Epithelial cell of prostate (primary cell): ENCODE measurements around the gene CACNG8.

Experiments
- DNase-seq: peaks from one replicate; pipeline ENCODE4 v3.0.0-alpha.2; 2011; ENCODE audit warnings: low read depth, low spot score
- H3K27ac ChIP-seq: fragments of 450-650 bp; 2 replicates; pipeline ENCODE4 v1.5.1; 2017; ENCODE audit warnings: mild to moderate bottlenecking

Gene CACNG8

GRCh38 chr19:53991224-53992113 lies 28.7 kb downstream of the CACNG8 start, which contains the start of gene CACNG6:
TSS of gene CACNG6 (plus strand) at chr19:53991637. CDS start at chr19:53992878, 1,241 bp downstream.
- H3K27ac ChIP-seq: no peak within 1 kb of the TSS
- DNase-seq: no peak

DNA sequence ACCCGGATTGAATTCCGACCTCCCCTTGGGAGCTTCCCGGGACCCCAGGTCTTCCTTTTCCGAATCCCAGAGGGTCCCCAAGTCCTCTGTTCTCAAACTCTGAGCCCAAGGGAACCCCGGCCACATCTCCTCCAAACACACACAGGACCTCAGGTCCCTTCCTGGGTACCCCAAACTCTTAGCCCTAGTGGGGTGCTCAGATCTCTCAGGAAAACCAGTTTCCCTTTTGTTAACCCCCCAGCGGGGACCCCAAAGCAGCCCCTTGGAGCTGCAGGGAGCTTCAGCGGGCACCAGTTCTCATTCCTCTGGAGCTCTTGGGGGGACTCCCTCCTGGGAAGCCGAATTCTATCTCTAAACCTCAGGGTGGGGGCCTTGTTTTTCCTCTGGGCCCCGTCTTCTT lies 29.5 kb downstream of the CACNG8 start:
- DNase-seq: no peak
- H3K27ac ChIP-seq: no peak overlapping the region

- H3K27ac ChIP-seq: no peak overlapping the region
- no peak for DNase-seq
Observed at GRCh38 chr19:53992815-53993214, 30.1 kb downstream of the CACNG8 start.

DNA sequence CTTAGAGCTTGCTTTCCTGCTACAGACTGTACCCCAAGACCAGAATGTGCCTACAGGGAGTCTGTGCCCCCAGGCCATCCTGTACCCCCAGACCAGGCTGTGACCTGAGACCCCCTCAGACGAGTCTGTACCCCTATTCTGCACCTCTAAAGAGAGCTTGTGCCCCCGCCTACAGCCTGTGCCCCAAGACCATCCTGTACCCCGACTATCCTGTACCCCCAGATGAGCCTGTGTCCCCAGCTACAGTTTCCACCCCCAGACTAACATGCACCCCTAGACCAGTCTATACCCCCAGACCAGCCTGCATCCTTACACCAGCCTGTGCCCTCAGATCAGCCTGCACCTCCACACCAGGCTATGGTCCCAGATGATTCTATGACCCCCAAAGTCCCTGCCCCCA lies 30.7 kb downstream of the CACNG8 start:
- no peak for DNase-seq
- H3K27ac ChIP-seq: no peak overlapping the region

GRCh38 chr19:53994811-53995210 lies 32.1 kb downstream of the CACNG8 start:
- DNase-seq: no peak

GRCh38 chr19:53998223-53998622 lies 35.5 kb downstream of the CACNG8 start:
- no peak for DNase-seq
- H3K27ac ChIP-seq: no peak overlapping the region

More at GRCh38 chr19:53994811-53995210, 32.1 kb downstream of the CACNG8 start:
- no peak overlapping the region for H3K27ac ChIP-seq

- H3K27ac ChIP-seq: no peak overlapping the region
- DNase-seq: no peak
Observed at GRCh38 chr19:53999694-54000093, 37.0 kb downstream of the CACNG8 start.

GRCh38 chr19:54001496-54001895 lies 38.8 kb downstream of the CACNG8 start:
- H3K27ac ChIP-seq: no peak overlapping the region
- DNase-seq: no peak

DNA sequence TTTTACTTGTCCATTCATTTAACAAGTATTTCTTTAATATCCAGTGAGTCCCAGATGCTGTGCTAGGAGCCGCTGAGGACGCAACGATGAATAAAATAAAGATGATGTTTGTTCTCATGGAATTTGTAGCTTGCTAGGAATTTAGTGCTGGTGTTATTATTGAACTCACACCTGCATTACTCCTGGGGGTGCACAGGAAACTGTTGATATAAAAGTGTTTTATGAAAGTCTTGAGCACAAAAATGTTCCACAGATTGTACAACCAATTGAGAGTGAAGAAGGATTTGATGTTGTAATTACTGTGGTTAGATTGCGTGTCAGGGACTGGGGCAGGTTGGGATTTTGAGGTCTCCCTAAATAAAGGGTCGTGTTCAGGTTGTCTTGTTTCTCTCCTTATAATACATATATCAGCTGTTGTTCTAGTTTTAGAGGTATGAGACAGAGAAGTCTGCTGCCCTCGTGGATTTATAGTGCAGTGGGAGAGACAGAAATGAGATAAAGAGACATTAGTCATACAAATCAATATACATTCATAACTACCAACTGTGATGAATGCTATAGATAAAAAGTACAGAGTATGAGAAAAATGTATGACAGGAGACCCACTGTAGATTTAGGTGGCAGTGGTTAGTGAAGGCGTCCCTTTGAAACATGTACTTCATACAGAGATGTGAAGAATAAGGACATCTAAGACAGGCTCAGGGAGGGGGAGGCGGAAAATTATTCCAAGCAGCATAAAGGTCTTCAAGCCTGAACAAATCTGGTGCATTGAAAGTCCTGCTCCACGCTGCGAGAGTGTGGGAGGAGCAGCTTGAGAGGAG lies 40.0 kb downstream of the CACNG8 start:
- no peak overlapping the region for H3K27ac ChIP-seq
- DNase-seq: no peak

- H3K27ac ChIP-seq: no peak overlapping the region
- DNase-seq: no peak
Observed at GRCh38 chr19:54009440-54009839, 46.7 kb downstream of the CACNG8 start.

GRCh38 chr19:54010474-54010873 lies 47.7 kb downstream of the CACNG8 start:
- DNase-seq: no peak
- no peak overlapping the region for H3K27ac ChIP-seq

DNA sequence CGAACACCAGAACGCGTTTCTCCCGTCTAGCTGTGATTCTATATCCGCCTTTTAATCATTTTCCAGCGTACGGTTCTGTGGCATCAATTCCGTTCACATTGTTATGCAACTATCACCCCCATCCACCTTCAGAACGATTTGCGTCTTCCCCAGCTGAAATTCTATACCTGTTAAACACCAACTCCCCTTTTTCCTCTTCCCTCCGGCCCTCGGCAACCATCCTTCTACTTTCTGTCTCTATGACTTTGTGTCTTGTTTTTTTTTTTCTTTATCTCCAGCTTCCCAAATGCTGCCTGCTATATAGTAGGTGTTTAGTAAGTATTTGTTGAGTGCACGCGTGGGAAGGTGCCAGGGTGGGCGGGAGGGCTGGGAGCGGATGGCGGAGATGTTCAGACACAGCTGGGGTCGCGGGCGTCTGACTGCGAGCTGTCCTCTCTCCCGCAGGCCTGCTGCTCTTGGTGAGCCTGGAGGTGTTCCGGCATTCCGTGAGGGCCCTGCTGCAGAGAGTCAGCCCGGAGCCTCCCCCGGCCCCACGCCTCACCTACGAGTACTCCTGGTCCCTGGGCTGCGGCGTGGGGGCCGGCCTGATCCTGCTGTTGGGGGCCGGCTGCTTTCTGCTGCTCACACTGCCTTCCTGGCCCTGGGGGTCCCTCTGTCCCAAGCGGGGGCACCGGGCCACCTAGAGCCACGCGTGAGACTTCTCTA lies 48.9 kb downstream of the CACNG8 start:
- no peak overlapping the region for H3K27ac ChIP-seq
- no peak for DNase-seq

GRCh38 chr19:54013866-54014265 lies 51.1 kb downstream of the CACNG8 start:
- no peak for DNase-seq
- H3K27ac ChIP-seq: no peak overlapping the region

- DNase-seq: no peak
- no peak overlapping the region for H3K27ac ChIP-seq
Observed at GRCh38 chr19:54014920-54015560, 52.3 kb downstream of the CACNG8 start.

GRCh38 chr19:54017261-54017660 lies 54.5 kb downstream of the CACNG8 start:
- no peak overlapping the region for H3K27ac ChIP-seq
- no peak for DNase-seq

GRCh38 chr19:54021363-54021762 lies 58.6 kb downstream of the CACNG8 start:
- DNase-seq: no peak
- H3K27ac ChIP-seq: no peak overlapping the region

- DNase-seq: no peak
- H3K27ac ChIP-seq: no peak overlapping the region
Observed at GRCh38 chr19:54021932-54022331, 59.2 kb downstream of the CACNG8 start.

- no peak overlapping the region for H3K27ac ChIP-seq
- DNase-seq: no peak
Observed at GRCh38 chr19:54023191-54023590, 60.5 kb downstream of the CACNG8 start.

GRCh38 chr19:54024660-54025059 lies 61.9 kb downstream of the CACNG8 start:
- no peak for DNase-seq
- no peak overlapping the region for H3K27ac ChIP-seq

- DNase-seq: no peak
- H3K27ac ChIP-seq: no peak overlapping the region
Observed at GRCh38 chr19:54026656-54027055, 63.9 kb downstream of the CACNG8 start.
